NCI-H446 (cell line): Measurements from ENCODE around the gene ZNF808.
"Not testable (repeated sequence)": the region's sequence is repeated elsewhere in the genome, so short reads cannot be mapped to it uniquely, and the experiment has no call there.

Experiments used
- DNase-seq, 2 experiments: peaks; one replicate each; lab custom pipeline; 2025; lab: John Stamatoyannopoulos, UW

ZNF808 gene

GRCh38 chr19:52593441-52593840 is 66.0 kb downstream of the ZNF808 start:
- DNase-seq, result not testable (repeated sequence)

GRCh38 chr19:52599241-52599640 is 71.8 kb downstream of the ZNF808 start:
- no peak for DNase-seq

GRCh38 chr19:52600639-52601024 is 73.2 kb downstream of the ZNF808 start:
- no peak for DNase-seq

GRCh38 chr19:52601025-52601973 is 73.8 kb downstream of the ZNF808 start:
- no peak for DNase-seq

GRCh38 chr19:52601974-52602366 is 74.5 kb downstream of the ZNF808 start:
- not testable (repeated sequence) for DNase-seq

GRCh38 chr19:52602941-52603340 is 75.5 kb downstream of the ZNF808 start:
- DNase-seq, result no peak

- DNase-seq, result no peak
These were observed 76.2 kb downstream of the ZNF808 start for GRCh38 chr19:52603558-52604207.
